CD4-positive, alpha-beta T cell (primary cell): Measurements from ENCODE around the gene MRPL53. TPM values are rescaled to one million over a fixed set of nuclear protein-coding genes. Genes with fewer than 3 reads are reported as not detected.

ENCODE experiments used
- ATAC-seq: fragments of 200-7000 bp; cut with Tn5 transposase; one replicate; pipeline ENCODE4 v1.10.0; 2022; ENCODE audit warnings: mild to moderate bottlenecking; ENCODE audit not compliant: poor library complexity
- CTCF ChIA-PET: fragments of 350-600 bp; sonication (Branson Sonifier 250); formaldehyde crosslinking; loops from one replicate; lab custom pipeline; 2021; ENCODE audit warnings: antibody characterized with exemption, inconsistent platforms; lab: Charles Lee
- POLR2A ChIA-PET: fragments of 350-600 bp; sonication (Branson Sonifier 250); formaldehyde crosslinking; loops from one replicate; lab custom pipeline; 2021; ENCODE audit warnings: antibody characterized with exemption, inconsistent platforms; lab: Charles Lee
- DNase-seq, 14 experiments: peaks; one replicate each; pipeline ENCODE4 v3.0.0-alpha.2; 2013 to 2020; ENCODE audit warnings: mixed read lengths in 2 of 14
- H3K27ac ChIP-seq, 2 donors: one replicate each; pipeline versions ENCODE4 v1.5.1 to v1.7.0; 2013; ENCODE audit warnings: low read length in 2 of 2, low read depth in 1 of 2, mild to moderate bottlenecking in 1 of 2
- H3K27me3 ChIP-seq, 2 experiments: 1 replicate in 1 of 2; 2 replicates in 1 of 2; pipeline versions ENCODE4 v1.6.1 to v1.7.0; 2013; ENCODE audit warnings: low read length in 2 of 2, control low read depth in 1 of 2, mild to moderate bottlenecking in 1 of 2, moderate library complexity in 1 of 2; ENCODE audit not compliant: insufficient read depth in 2 of 2, control insufficient read depth in 1 of 2
- H3K36me3 ChIP-seq: one replicate; pipeline ENCODE4 v1.6.1; 2013; ENCODE audit warnings: low read length, control low read depth; ENCODE audit not compliant: insufficient read depth
- H3K4me1 ChIP-seq: one replicate; pipeline ENCODE4 v1.6.1; 2013; ENCODE audit warnings: low read length, control low read depth; ENCODE audit not compliant: insufficient read depth
- H3K4me3 ChIP-seq: one replicate; pipeline ENCODE4 v1.5.1; 2013; ENCODE audit warnings: mild to moderate bottlenecking, low read length, moderate library complexity
- H3K9me3 ChIP-seq, 2 experiments: 1 replicate in 1 of 2; 2 replicates in 1 of 2; pipeline versions ENCODE4 v1.6.1 to v1.7.0; 2013; ENCODE audit warnings: low read length in 2 of 2, mild to moderate bottlenecking in 2 of 2, control low read depth in 1 of 2, moderate library complexity in 1 of 2; ENCODE audit not compliant: control insufficient read depth in 1 of 2, insufficient read depth in 1 of 2
- H3K27ac Mint-ChIP-seq: one replicate; pipeline ENCODE4 v1.8.0; 2020; ENCODE audit warnings: mixed read lengths
- H3K27me3 Mint-ChIP-seq: one replicate; pipeline ENCODE4 v1.8.0; 2021; ENCODE audit warnings: mixed read lengths
- H3K36me3 Mint-ChIP-seq: one replicate; pipeline ENCODE4 v1.8.0; 2021; ENCODE audit warnings: low read depth, mixed read lengths
- H3K4me1 Mint-ChIP-seq: one replicate; pipeline ENCODE4 v1.8.0; 2021; ENCODE audit warnings: low read depth, mixed read lengths
- H3K4me3 Mint-ChIP-seq: one replicate; pipeline ENCODE4 v1.8.0; 2020; ENCODE audit warnings: mild to moderate bottlenecking, mixed read lengths
- H3K9me3 Mint-ChIP-seq: one replicate; pipeline ENCODE4 v1.8.0; 2020; ENCODE audit warnings: mixed read lengths
- CTCF ChIP-seq: fragments of 200-600 bp; IDR thresholded peaks from one replicate; pipeline ENCODE4 v1.8.0; 2022; ENCODE audit warnings: antibody characterized with exemption, mild to moderate bottlenecking
- intact Hi-C, 2 experiments: fragments of 100-400 bp; cut with DNase I in 1 of 2; cut with micrococcal nuclease in 1 of 2; formaldehyde crosslinking; loops; one replicate each; pipeline versions ENCODE4 v1.15.1 to v1.9.0; 2023 to 2025; cut with DNase I, micrococcal nuclease
- total RNA-seq, 174 experiments: library from RNA in 2 of 174; stranded (reverse) in 2 of 174; gene quantifications; one replicate each; pipeline ENCODE4 v1.2.3 and lab custom pipeline; 2021 to 2026

The MRPL53 gene
- total RNA-seq, 2 experiments from 2014 or later: 39.5 to 44.3 TPM

- Mint-ChIP-seq H3K4me1 (peaks cover 18% of the 10 kb centered on the region), H3K36me3 (no peaks in the 10 kb centered on the region), H3K27me3 (peaks cover 91% of the 10 kb centered on the region), H3K27ac (no peak overlapping the region), H3K9me3 (no peaks in the 10 kb centered on the region), H3K4me3 (peak overlapping the region; percentile 74)
- no peak for TF ChIP-seq CTCF
- POLR2A ChIA-PET: interaction anchor here (1.1 to 3.8 kb wide), 5 partner anchors 8 to 15 kb away, joined by 4 to 27 read pairs (median 6); partner anchors contain the start of genes AUP1, DQX1, HTRA2 and PCGF1
- Histone ChIP-seq H3K36me3 (no peaks in the 10 kb centered on the region), H3K4me1 (peaks cover 40% of the 10 kb centered on the region), H3K4me3 (peak overlapping the region; percentile 54), H3K27ac (no peak overlapping the region), H3K27me3 (peaks cover 77 to 81% of the 10 kb centered on the region in 2 experiments), H3K9me3 (peaks cover 0 to 36% of the 10 kb centered on the region in 2 experiments)
- intact Hi-C loops: loop anchor here in 1 of 2 experiments (2.0 kb wide), 1 partner anchor 13 kb away; the partner anchor contains the start of genes AUP1 and HTRA2
- DNase-seq (peak in 3 of 14 experiments; percentile 11 to 43 (median 34)), ATAC-seq (peak; percentile 10)
- CTCF ChIA-PET: no interaction called here
Observed at GRCh38 chr2:74515271-74515980, 42.9 kb upstream of the MRPL53 start.

GRCh38 chr2:74514368-74515270 lies 42.1 kb upstream of the MRPL53 start, which contains the start of gene TLX2:
Gene TLX2 (plus strand): TSS chr2:74514450. CDS start chr2:74514807, 357 bp downstream.
- Mint-ChIP-seq H3K9me3 (no peaks in the 10 kb centered on the region), H3K27me3 (peaks cover 88% of the 10 kb centered on the region), H3K4me3 (peak within 1 kb of the TSS; percentile 74), H3K27ac (no peak within 1 kb of the TSS), H3K4me1 (peaks cover 18% of the 10 kb centered on the region), H3K36me3 (no peaks in the 10 kb centered on the region)
- no peaks in the 10 kb centered on the region for H3K36me3 ChIP-seq
- ChIA-PET CTCF (interaction anchor here (0.9 kb wide), 1 partner anchor 15 kb away, joined by 4 read pairs; the partner anchor contains the start of genes AUP1 and HTRA2), POLR2A (interaction anchor here (1.0 to 2.0 kb wide), 3 partner anchors 11 to 60 kb away, joined by 3 to 10 read pairs (median 6); partner anchors contain the start of genes AUP1 and HTRA2)
- intact Hi-C loops: loop anchor here in 1 of 2 experiments (2.0 kb wide), 1 partner anchor 14 kb away; the partner anchor contains the start of genes AUP1 and HTRA2
- peaks cover 0 to 36% of the 10 kb centered on the region in 2 experiments for H3K9me3 ChIP-seq
- no peak within 1 kb of the TSS for H3K27ac ChIP-seq
- ATAC-seq (peak; percentile 12), DNase-seq (peak in 2 of 14 experiments; percentile 34 to 37)
- TF ChIP-seq CTCF: no peak
- peaks cover 72 to 73% of the 10 kb centered on the region in 2 experiments for H3K27me3 ChIP-seq
- H3K4me3 ChIP-seq: peak within 1 kb of the TSS; percentile 54
- H3K4me1 ChIP-seq: peaks cover 40% of the 10 kb centered on the region
